ENCODE measurements around the gene SERINC5. TPM values are rescaled to one million over a fixed set of nuclear protein-coding genes. Genes with fewer than 3 reads are reported as not detected.

The SERINC5 gene
- total and polyA plus RNA-seq, 2 of the 4 experiments (the other 2 are of a cell fraction), result 5.0 to 8.1 TPM

GRCh38 chr5:80151890-80152289 is 104.0 kb downstream of the SERINC5 start:
- no peak overlapping the region for H2AFZ ChIP-seq (replicated peaks; ENCODE audit: low read length, poor library complexity)
- peaks cover 4% of the 10 kb centered on the region; the same call in 1 of the 2 replicates for H3K36me3 ChIP-seq (ENCODE audit: control insufficient read depth, insufficient read depth, low read length)
- H3K4me1 ChIP-seq (ENCODE audit: control insufficient read depth, insufficient read depth, low read length), result peaks cover 3% of the 10 kb centered on the region; the same call in 1 of the 2 replicates
- no peak overlapping the region for H3K14ac ChIP-seq (replicated peaks; ENCODE audit: low read depth, low read length)
- no TSS peak for BruUV-seq (replicated peaks)
- H3K9ac ChIP-seq (ENCODE audit: low read depth, low read length), result no peak overlapping the region
- 93% methylated on average over 3 of the region's 6 CpGs; no CpG with 5 or more reads in 1 of the 2 experiments for WGBS, 2 experiments (ENCODE audit: extremely low coverage in 2 of 2, insufficient read length in 1 of 2)
- H3K18ac ChIP-seq (ENCODE audit: low read depth, low read length), result no peak overlapping the region
- peaks cover 9% of the 10 kb centered on the region for H3K9me1 ChIP-seq (ENCODE audit: insufficient read depth, low read length)
- H4K8ac ChIP-seq (ENCODE audit: low read depth in 2 of 2, low read length in 2 of 2), result no peak overlapping the region
- ChIA-PET CTCF (no interaction called here), POLR2A (ENCODE audit: unreplicated experiment) (no interaction called here)
- no peak overlapping the region for H3K56ac ChIP-seq (ENCODE audit: extremely low read depth, insufficient read depth, low read length)
- no peak overlapping the region for H2BK20ac ChIP-seq (ENCODE audit: low read depth, low read length)
- no peak overlapping the region for H4K5ac ChIP-seq (ENCODE audit: low read depth, low read length)
- ATAC-seq (ENCODE audit: low read depth) (no peak), DNase-seq (no peak)
- intact Hi-C loops (cut with micrococcal nuclease) (no loop called here), in situ Hi-C loops (cut with MboI; ENCODE audit: low sequenced_read_pairs) (no loop called here), dilution Hi-C loops (cut with HindIII; ENCODE audit: low sequenced_read_pairs, unreplicated experiment) (no loop called here)
- H2AK9ac ChIP-seq (replicated peaks; ENCODE audit: low read depth, low read length, poor library complexity), result no peak overlapping the region
- TF ChIP-seq RFX5 (IDR thresholded peaks at IDR 0.05; ENCODE audit: low read depth, low read length), result no peak
- TF ChIP-seq BHLHE40 (IDR thresholded peaks at IDR 0.05; ENCODE audit: low read depth, low read length), result no peak
- TF ChIP-seq RCOR1 (IDR thresholded peaks at IDR 0.05; ENCODE audit: insufficient replicate concordance, low read length), result no peak
- TF ChIP-seq MAFK (IDR thresholded peaks at IDR 0.05; ENCODE audit: low read depth, low read length), result no peak
- no peak for TF ChIP-seq RAD21 (IDR thresholded peaks at IDR 0.05; ENCODE audit: low read length)
- no peak for TF ChIP-seq FOS (IDR thresholded peaks at IDR 0.05; ENCODE audit: low read depth, low read length)
- TF ChIP-seq ELK1 (IDR thresholded peaks at IDR 0.05; ENCODE audit: borderline replicate concordance, low read depth, low read length), result no peak
- no peak overlapping the region for H4K91ac ChIP-seq (ENCODE audit: insufficient read depth, low read depth, low read length)
- H2BK5ac ChIP-seq (ENCODE audit: low read depth, low read length, poor library complexity, severe bottlenecking), result no peak overlapping the region
- no peak overlapping the region for H2AK5ac ChIP-seq (ENCODE audit: low read depth, low read length)
- no peak overlapping the region for H3K27ac ChIP-seq (ENCODE audit: insufficient read depth, low read length)
- no peak overlapping the region for H3K4me2 ChIP-seq (ENCODE audit: low read depth, low read length)
- no peaks in the 10 kb centered on the region for H3K9me3 ChIP-seq (ENCODE audit: control insufficient read depth, insufficient read depth, low read length)
- H4K20me1 ChIP-seq (ENCODE audit: insufficient read depth, low read length), result no peaks in the 10 kb centered on the region
- H3K27me3 ChIP-seq (ENCODE audit: control insufficient read depth, insufficient read depth, low read length), result no peaks in the 10 kb centered on the region
- no peak overlapping the region for H2BK15ac ChIP-seq (ENCODE audit: low read depth, low read length)
- H3K4me3 ChIP-seq (ENCODE audit: insufficient read depth, low read depth, low read length), result no peak overlapping the region
- H3K4ac ChIP-seq (ENCODE audit: low read depth, low read length), result no peak overlapping the region
- no peak overlapping the region for H2BK120ac ChIP-seq (ENCODE audit: low read depth, low read length)
- no peak overlapping the region for H3K23ac ChIP-seq (ENCODE audit: low read depth, low read length)
- H3K79me1 ChIP-seq (ENCODE audit: low read depth in 1 of 2, low read length in 2 of 2), result no peaks in the 10 kb centered on the region
